HG02981 (cell line): ENCODE measurements around the gene SEMA4D.

Source experiments
- ATAC-seq: cut with Tn5 transposase; IDR thresholded peaks from one replicate; pipeline ENCODE4 v1.9.1; 2021; ENCODE audit warnings: mild to moderate bottlenecking, moderate library complexity; ENCODE audit not compliant: unreplicated experiment

The SEMA4D gene

GRCh38 chr9:89446261-89446960, 51.5 kb downstream of the SEMA4D start:
- ATAC-seq = no peak

GRCh38 chr9:89445801-89446251, 52.1 kb downstream of the SEMA4D start:
- no peak for ATAC-seq

- no peak for ATAC-seq
These were observed 52.8 kb downstream of the SEMA4D start for GRCh38 chr9:89444925-89445765.

- ATAC-seq = no peak
These were observed 53.6 kb downstream of the SEMA4D start for GRCh38 chr9:89444274-89444673.

GRCh38 chr9:89442981-89443814, 54.7 kb downstream of the SEMA4D start:
- ATAC-seq = peak; percentile 42

- peak; percentile 28 for ATAC-seq
These were observed 55.4 kb downstream of the SEMA4D start for GRCh38 chr9:89442501-89442978.

- ATAC-seq = no peak
These were observed 55.9 kb downstream of the SEMA4D start for GRCh38 chr9:89441986-89442385.

GRCh38 chr9:89441655-89441970, 56.3 kb downstream of the SEMA4D start:
- no peak for ATAC-seq

- ATAC-seq = no peak
These were observed 56.8 kb downstream of the SEMA4D start for GRCh38 chr9:89440951-89441654.

GRCh38 chr9:89440548-89440947, 57.4 kb downstream of the SEMA4D start:
- no peak for ATAC-seq

- no peak for ATAC-seq
These were observed 57.9 kb downstream of the SEMA4D start for GRCh38 chr9:89440046-89440445.

GRCh38 chr9:89439571-89439970, 58.3 kb downstream of the SEMA4D start:
- ATAC-seq = no peak

GRCh38 chr9:89438194-89438593, 59.7 kb downstream of the SEMA4D start:
- no peak for ATAC-seq

- no peak for ATAC-seq
These were observed 60.1 kb downstream of the SEMA4D start for GRCh38 chr9:89437772-89438171.

GRCh38 chr9:89436963-89437625, 60.8 kb downstream of the SEMA4D start:
- no peak for ATAC-seq

- ATAC-seq = no peak
These were observed 61.6 kb downstream of the SEMA4D start for GRCh38 chr9:89436326-89436725.

GRCh38 chr9:89435071-89435823, 62.7 kb downstream of the SEMA4D start:
- no peak for ATAC-seq

- no peak for ATAC-seq
These were observed 63.3 kb downstream of the SEMA4D start for GRCh38 chr9:89434636-89435035.

- ATAC-seq = no peak
These were observed 64.1 kb downstream of the SEMA4D start for GRCh38 chr9:89433826-89434225.
